SK-N-MC (cell line): ENCODE data around the gene PLXNA2.

Experiments used
- EZH2 ChIP-seq: fragments of 200-600 bp; sonication (generic); IDR thresholded peaks from one replicate; pipeline ENCODE4 v1.6.1; 2017; ENCODE audit warnings: antibody characterized with exemption
- FOXP2 ChIP-seq: optimal IDR thresholded peaks from 2 replicates; pipeline ENCODE3; 2011; ENCODE audit warnings: mild to moderate bottlenecking, moderate library complexity; ENCODE audit not compliant: insufficient read depth; ENCODE audit errors: extremely low read length, control extremely low read depth

- TF ChIP-seq FOXP2 (no peak), EZH2 (no peak)
These were observed 4.5 kb downstream of the PLXNA2 start for GRCh38 chr1:208239473-208240381.
